ENCODE data around the gene GRIK3. TPM values are rescaled to one million over a fixed set of nuclear protein-coding genes. Genes with fewer than 3 reads are reported as not detected.
"Not testable (repeated sequence)": the region's sequence is repeated elsewhere in the genome, so short reads cannot be mapped to it uniquely, and the experiment has no call there.

GRIK3 gene
- total RNA-seq, 2 experiments from 2014 or later, result not detected

- Mint-ChIP-seq H3K4me1 (no peaks in the 10 kb centered on the region), H3K36me3 (no peaks in the 10 kb centered on the region), H3K27me3 (peaks cover 9% of the 10 kb centered on the region), H3K27ac (no peak overlapping the region), H3K9me3 (ENCODE audit: low read depth) (no peaks in the 10 kb centered on the region), H3K4me3 (no peak overlapping the region)
- peak; percentile 16 for DNase-seq
- ATAC-seq, result no peak
- CTCF ChIA-PET, result no interaction called here
Measured at GRCh38 chr1:36908096-36908495, 126.2 kb downstream of the GRIK3 start.

GRCh38 chr1:36906555-36906954, 127.8 kb downstream of the GRIK3 start:
- CTCF ChIA-PET, result no interaction called here
- no peaks in the 10 kb centered on the region for H3K4me1 Mint-ChIP-seq
- H3K36me3 Mint-ChIP-seq, result no peaks in the 10 kb centered on the region
- no peaks in the 10 kb centered on the region for H3K9me3 Mint-ChIP-seq (ENCODE audit: low read depth)
- no peak overlapping the region for H3K4me3 Mint-ChIP-seq
- peaks cover 9% of the 10 kb centered on the region for H3K27me3 Mint-ChIP-seq
- no peak for DNase-seq
- no peak for ATAC-seq
- no peak overlapping the region for H3K27ac Mint-ChIP-seq

GRCh38 chr1:36905941-36906340, 128.4 kb downstream of the GRIK3 start:
- H3K9me3 Mint-ChIP-seq (ENCODE audit: low read depth), result no peaks in the 10 kb centered on the region
- DNase-seq (no peak), ATAC-seq (no peak)
- peaks cover 9% of the 10 kb centered on the region for H3K27me3 Mint-ChIP-seq
- CTCF ChIA-PET, result no interaction called here
- no peaks in the 10 kb centered on the region for H3K36me3 Mint-ChIP-seq
- H3K4me3 Mint-ChIP-seq, result no peak overlapping the region
- no peak overlapping the region for H3K27ac Mint-ChIP-seq
- no peaks in the 10 kb centered on the region for H3K4me1 Mint-ChIP-seq

- no peak for ATAC-seq
- no peaks in the 10 kb centered on the region for H3K4me1 Mint-ChIP-seq
- no peak for DNase-seq
- H3K9me3 Mint-ChIP-seq (ENCODE audit: low read depth), result no peaks in the 10 kb centered on the region
- H3K36me3 Mint-ChIP-seq, result no peaks in the 10 kb centered on the region
- no peak overlapping the region for H3K4me3 Mint-ChIP-seq
- no peak overlapping the region for H3K27ac Mint-ChIP-seq
- CTCF ChIA-PET, result no interaction called here
- H3K27me3 Mint-ChIP-seq, result peaks cover 9% of the 10 kb centered on the region
Measured at GRCh38 chr1:36900128-36900527, 134.2 kb downstream of the GRIK3 start.

- H3K4me3 Mint-ChIP-seq; DNase-seq; CTCF ChIA-PET; ATAC-seq; H3K9me3 Mint-ChIP-seq (ENCODE audit: low read depth); H3K36me3 Mint-ChIP-seq; H3K4me1 Mint-ChIP-seq; H3K27ac Mint-ChIP-seq; H3K27me3 Mint-ChIP-seq: not testable (repeated sequence)
Measured at GRCh38 chr1:36897813-36898212, 136.5 kb downstream of the GRIK3 start.

GRCh38 chr1:36894824-36895223, 139.5 kb downstream of the GRIK3 start:
- DNase-seq (no peak), ATAC-seq (no peak)
- Mint-ChIP-seq H3K4me1 (no peaks in the 10 kb centered on the region), H3K27me3 (no peaks in the 10 kb centered on the region), H3K9me3 (ENCODE audit: low read depth) (no peaks in the 10 kb centered on the region), H3K4me3 (no peak overlapping the region), H3K36me3 (no peaks in the 10 kb centered on the region), H3K27ac (no peak overlapping the region)
- CTCF ChIA-PET, result no interaction called here

- no peak for ATAC-seq
- Mint-ChIP-seq H3K9me3 (ENCODE audit: low read depth) (no peaks in the 10 kb centered on the region), H3K27ac (no peak overlapping the region), H3K4me3 (no peak overlapping the region), H3K36me3 (no peaks in the 10 kb centered on the region), H3K4me1 (no peaks in the 10 kb centered on the region), H3K27me3 (no peaks in the 10 kb centered on the region)
- peak; percentile 21 for DNase-seq
- CTCF ChIA-PET, result no interaction called here
Measured at GRCh38 chr1:36890776-36891175, 143.5 kb downstream of the GRIK3 start.

- ATAC-seq (no peak), DNase-seq (peak; percentile 31)
- Mint-ChIP-seq H3K27ac (no peak overlapping the region), H3K9me3 (ENCODE audit: low read depth) (no peaks in the 10 kb centered on the region), H3K4me1 (no peaks in the 10 kb centered on the region), H3K27me3 (no peaks in the 10 kb centered on the region), H3K36me3 (no peaks in the 10 kb centered on the region), H3K4me3 (no peak overlapping the region)
- CTCF ChIA-PET, result no interaction called here
Measured at GRCh38 chr1:36889478-36890226, 144.7 kb downstream of the GRIK3 start.

GRCh38 chr1:36888811-36889477, 145.4 kb downstream of the GRIK3 start:
- CTCF ChIA-PET, result no interaction called here
- Mint-ChIP-seq H3K9me3 (ENCODE audit: low read depth) (no peaks in the 10 kb centered on the region), H3K27ac (no peak overlapping the region), H3K27me3 (no peaks in the 10 kb centered on the region), H3K4me1 (no peaks in the 10 kb centered on the region), H3K36me3 (no peaks in the 10 kb centered on the region), H3K4me3 (no peak overlapping the region)
- DNase-seq (peak; percentile 8), ATAC-seq (no peak)

GRCh38 chr1:36885540-36886357, 148.6 kb downstream of the GRIK3 start:
- no peak overlapping the region for H3K4me3 Mint-ChIP-seq
- H3K9me3 Mint-ChIP-seq (ENCODE audit: low read depth), result no peaks in the 10 kb centered on the region
- H3K27ac Mint-ChIP-seq, result no peak overlapping the region
- H3K4me1 Mint-ChIP-seq, result no peaks in the 10 kb centered on the region
- H3K36me3 Mint-ChIP-seq, result no peaks in the 10 kb centered on the region
- no peaks in the 10 kb centered on the region for H3K27me3 Mint-ChIP-seq
- DNase-seq (peak; percentile 8), ATAC-seq (no peak)
- CTCF ChIA-PET, result no interaction called here

- Mint-ChIP-seq H3K4me1 (no peaks in the 10 kb centered on the region), H3K36me3 (no peaks in the 10 kb centered on the region), H3K9me3 (ENCODE audit: low read depth) (no peaks in the 10 kb centered on the region), H3K4me3 (no peak overlapping the region), H3K27ac (no peak overlapping the region), H3K27me3 (no peaks in the 10 kb centered on the region)
- ATAC-seq (no peak), DNase-seq (no peak)
- CTCF ChIA-PET, result no interaction called here
Measured at GRCh38 chr1:36884801-36885200, 149.5 kb downstream of the GRIK3 start.

- Mint-ChIP-seq H3K27ac (no peak overlapping the region), H3K4me1 (no peaks in the 10 kb centered on the region), H3K27me3 (no peaks in the 10 kb centered on the region), H3K9me3 (ENCODE audit: low read depth) (no peaks in the 10 kb centered on the region), H3K4me3 (no peak overlapping the region), H3K36me3 (no peaks in the 10 kb centered on the region)
- DNase-seq (peak; percentile 30), ATAC-seq (no peak)
- CTCF ChIA-PET, result no interaction called here
Measured at GRCh38 chr1:36884029-36884701, 150.2 kb downstream of the GRIK3 start.

GRCh38 chr1:36883315-36883949, 150.9 kb downstream of the GRIK3 start:
- DNase-seq (peak; percentile 21), ATAC-seq (no peak)
- H3K36me3 Mint-ChIP-seq, result no peaks in the 10 kb centered on the region
- H3K9me3 Mint-ChIP-seq (ENCODE audit: low read depth), result no peaks in the 10 kb centered on the region
- no peaks in the 10 kb centered on the region for H3K4me1 Mint-ChIP-seq
- H3K4me3 Mint-ChIP-seq, result no peak overlapping the region
- H3K27me3 Mint-ChIP-seq, result peaks cover 2% of the 10 kb centered on the region
- CTCF ChIA-PET, result no interaction called here
- H3K27ac Mint-ChIP-seq, result no peak overlapping the region

All from activated CD8-positive, alpha-beta memory T cell treated with anti-CD3 and anti-CD28 coated beads, Interleukin-2, amount 10 ng/mL, durations not matched to agents 7 days and 5 days (primary cell).